SK-N-MC (cell line): Measurements from ENCODE around the gene FIS1.

ENCODE experiments used
- EZH2 ChIP-seq: fragments of 200-600 bp; sonication (generic); IDR thresholded peaks from one replicate; pipeline ENCODE4 v1.6.1; 2017; ENCODE audit warnings: antibody characterized with exemption
- POLR2AphosphoS5 ChIP-seq: IDR thresholded peaks from 2 replicates; pipeline ENCODE4 v1.6.1; 2012; ENCODE audit warnings: mild to moderate bottlenecking, low read depth, low read length, borderline replicate concordance

- no peak for TF ChIP-seq POLR2AphosphoS5
- no peak for TF ChIP-seq EZH2
Observed at GRCh38 chr7:101235522-101235921, 9.4 kb downstream of the FIS1 start.
